Embryonic facial prominence (tissue), 1 donor: Measurements from ENCODE around the gene PPFIA1.

Experiments
- DNase-seq: peaks from one replicate; pipeline ENCODE4 v3.0.0-alpha.2; 2016; ENCODE audit errors: extremely low spot score

Gene PPFIA1

DNA sequence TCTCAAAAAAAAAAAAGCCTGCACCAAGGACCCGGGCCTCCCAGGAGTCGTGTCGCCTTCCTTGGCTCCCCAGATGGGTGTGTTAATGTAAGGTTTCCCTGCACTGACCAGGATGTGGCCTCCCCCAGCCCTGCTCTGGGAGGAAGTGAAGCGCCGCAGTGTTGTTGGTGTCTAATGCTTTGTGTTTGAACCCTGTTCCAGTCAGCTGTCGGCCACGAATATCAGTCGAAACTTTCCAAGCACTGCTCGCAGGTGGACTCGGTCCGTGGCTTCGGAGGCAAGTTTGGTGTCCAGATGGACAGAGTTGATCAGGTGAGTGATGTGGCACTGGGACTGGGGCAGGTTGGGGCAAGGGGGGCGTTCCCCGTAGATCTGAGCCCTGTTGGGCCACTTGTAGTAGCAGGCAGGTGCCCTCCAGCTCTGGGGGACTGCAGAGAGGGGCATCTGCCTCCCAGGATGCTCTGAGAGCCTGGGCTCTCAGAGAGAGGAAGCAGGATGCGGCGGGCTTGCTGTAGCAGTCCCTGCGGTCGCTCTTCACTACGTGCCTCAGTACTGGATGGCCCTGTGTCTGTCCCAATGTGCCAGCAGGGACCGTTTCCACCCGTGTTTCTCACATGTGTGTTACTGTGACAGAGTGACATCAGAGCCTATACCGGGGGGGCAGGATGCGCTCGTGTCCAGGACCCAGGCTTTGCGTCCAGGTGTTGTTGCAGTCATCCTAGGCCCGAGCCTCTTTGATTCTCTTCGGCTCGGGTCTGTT, 144.0 kb downstream of the PPFIA1 start:
- no peak for DNase-seq

DNA sequence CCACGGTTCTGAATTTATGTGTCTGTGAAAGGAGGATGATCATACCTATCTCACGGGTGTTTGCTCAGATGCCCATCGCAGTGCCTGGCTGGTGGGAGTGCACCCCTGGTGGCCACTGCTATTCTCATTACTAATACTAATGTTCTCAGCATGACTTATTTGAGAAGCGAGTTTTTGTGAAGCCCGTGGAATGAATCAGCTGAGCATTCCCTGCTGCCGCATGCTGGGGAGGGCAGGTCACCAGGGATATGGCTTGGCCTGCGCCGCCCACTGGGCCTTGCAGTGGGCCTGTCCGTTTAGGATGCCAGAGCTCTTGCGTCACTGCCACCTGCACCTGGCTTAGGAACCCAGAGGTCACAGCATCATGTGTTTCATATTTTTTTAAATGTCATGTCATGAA, 144.7 kb downstream of the PPFIA1 start:
- no peak for DNase-seq

DNA sequence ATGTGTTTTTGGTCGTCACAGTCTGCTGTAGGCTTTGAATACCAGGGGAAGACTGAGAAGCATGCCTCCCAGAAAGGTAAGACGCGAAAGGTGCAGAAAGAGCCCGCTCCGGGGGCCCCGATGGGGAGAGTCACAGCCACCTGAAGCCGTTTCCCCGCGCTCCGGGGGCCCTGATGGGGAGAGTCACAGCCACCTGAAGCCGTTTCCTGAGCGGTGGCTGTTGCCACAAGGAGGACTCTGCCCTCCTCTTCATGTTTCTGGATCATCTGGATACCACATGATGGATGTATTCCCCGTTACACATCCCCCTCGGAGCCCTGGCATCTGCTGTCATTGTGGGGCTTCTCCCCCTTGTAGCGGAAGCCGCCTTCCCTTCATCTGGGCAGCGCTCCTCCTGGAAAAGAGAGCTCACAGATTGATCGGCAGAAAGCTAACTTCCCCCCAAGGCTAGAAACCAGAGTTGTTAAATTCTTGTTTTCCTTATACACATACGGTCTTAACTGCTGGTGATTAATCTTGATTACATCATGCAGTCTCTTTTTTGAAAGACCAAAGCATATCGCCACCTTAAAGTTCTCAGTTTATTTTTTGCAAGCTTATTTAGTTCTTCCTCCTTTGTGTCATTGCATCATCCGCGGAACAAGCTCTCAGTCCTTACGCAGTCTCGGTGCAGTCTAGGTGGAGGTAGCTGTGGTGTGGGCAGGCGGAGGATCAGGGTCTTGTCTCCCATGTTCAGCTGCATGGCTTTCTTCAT, 145.3 kb downstream of the PPFIA1 start:
- no peak for DNase-seq

DNA sequence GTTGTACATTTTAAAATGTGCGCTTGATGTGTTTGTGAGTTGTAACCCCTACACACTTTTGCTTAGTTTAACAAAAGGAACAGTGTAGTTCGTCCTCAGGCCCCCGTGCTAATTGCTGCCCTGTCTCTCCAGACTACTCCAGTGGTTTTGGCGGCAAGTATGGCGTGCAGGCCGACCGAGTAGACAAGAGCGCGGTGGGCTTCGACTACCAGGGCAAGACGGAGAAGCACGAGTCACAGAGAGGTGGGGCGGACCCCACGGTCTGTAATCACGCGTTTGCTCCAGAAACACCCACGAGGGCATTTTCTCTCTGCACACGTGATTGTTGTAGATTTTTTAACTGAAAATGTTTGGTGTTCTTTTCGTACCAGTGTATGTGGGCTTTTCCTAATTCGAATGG, 146.4 kb downstream of the PPFIA1 start:
- DNase-seq = no peak

DNA sequence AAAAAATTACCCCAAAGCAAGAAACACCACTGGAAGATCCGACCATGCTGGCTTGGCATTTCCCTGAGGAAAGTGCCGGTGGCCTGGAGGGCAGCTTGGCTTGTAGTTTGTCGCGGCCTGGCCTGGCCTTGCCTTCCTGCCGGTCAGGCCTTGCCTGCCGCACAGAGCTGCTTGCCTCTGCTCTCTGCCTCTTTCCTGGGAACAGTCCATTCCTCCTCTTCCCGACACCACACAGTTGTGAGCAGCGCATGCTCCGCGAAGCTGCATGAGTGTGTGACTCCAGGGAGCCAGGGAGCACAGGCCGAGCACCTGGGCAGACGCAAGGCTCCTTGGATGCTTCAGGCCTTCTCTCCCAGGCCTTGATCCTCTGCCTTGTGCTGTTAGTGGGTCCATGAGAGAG, 147.6 kb downstream of the PPFIA1 start:
- no peak for DNase-seq

DNA sequence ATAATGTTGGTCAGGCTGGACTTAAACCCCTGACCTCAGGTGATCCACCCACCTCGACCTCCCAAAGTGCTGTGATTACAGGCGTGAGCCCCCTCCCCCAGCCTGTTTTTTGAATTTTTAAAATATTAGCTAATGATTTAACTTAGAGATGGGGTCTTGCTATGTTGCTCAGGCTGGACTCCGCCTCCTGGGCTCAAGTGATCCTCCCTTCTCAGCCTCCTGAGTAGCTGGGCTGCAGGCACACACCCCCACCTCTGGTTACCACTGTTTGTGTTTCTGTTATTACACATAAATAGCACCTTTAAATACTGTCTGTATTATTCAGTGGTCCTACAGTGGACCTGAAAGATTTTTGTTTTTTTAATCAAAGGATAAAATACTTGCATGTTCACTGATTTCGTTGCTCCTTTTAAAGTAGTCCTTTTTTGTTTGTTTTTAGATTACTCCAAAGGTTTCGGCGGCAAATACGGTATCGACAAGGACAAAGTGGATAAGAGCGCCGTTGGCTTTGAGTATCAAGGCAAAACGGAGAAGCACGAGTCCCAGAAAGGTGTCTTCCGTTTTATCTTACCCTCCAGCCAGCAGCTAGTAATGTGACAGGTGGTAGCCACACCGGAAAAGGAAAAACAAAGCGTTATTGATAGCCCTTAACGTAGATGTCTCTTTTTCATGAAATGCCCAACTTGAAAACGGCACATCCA, 149.0 kb downstream of the PPFIA1 start:
- DNase-seq = no peak

DNA sequence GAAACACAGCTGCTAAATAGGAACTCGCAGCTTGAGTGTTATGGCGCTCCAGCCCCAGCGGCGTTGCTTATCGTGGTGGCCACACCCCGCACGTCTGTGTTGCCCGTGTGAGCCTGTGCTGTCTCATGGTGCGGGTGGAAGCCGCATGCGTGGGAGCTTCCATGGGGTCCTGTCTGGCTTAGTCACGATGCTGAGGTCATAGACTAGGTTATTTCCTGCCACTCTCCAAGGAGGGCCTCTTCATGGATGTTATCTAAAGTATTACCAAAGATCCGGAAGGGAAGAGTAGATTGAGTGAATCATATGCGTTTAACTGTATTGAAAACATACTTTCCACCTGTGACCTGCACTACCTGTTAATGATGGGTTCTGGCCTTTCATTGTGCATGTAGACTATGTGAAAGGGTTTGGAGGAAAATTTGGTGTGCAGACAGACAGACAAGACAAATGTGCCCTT, 149.5 kb downstream of the PPFIA1 start:
- no peak for DNase-seq

DNA sequence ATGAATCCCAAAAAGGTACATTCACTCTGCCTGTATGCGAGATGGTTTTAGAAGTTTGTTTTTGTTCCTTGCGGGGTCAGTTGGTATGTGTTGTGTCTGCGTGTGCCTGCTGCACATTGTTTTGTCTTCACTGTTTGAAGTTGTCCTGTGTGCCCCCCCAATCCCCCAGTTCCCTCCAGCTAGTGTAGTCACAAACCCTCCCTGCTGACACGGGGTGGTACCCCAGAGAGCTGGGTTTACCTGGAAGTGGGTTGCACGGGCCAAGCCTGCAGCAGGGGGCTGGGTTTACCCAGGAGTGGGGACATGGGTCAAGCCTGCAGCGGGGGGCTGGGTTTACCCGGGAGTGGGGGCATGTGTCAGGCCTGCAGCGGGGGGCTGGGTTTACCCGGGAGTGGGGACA, 150.0 kb downstream of the PPFIA1 start:
- DNase-seq = no peak

DNA sequence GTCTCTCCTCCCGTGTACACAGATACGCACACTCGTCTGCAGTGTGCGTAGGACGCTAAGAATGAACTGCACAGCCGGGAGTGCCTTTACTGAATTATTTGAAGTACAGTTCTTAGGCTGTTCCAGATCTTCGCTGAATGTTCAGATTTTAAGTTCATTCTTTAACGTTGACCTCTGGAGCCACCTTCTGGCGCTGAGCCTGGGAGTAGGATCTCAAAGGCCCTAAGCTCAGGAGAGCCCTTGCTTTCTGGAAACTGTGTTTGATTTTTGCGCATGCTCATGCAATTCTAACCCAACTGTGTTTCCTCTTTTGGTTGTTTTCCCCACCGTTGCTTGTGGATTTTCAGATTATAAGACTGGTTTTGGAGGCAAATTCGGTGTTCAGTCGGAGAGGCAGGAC, 150.6 kb downstream of the PPFIA1 start:
- no peak for DNase-seq

DNA sequence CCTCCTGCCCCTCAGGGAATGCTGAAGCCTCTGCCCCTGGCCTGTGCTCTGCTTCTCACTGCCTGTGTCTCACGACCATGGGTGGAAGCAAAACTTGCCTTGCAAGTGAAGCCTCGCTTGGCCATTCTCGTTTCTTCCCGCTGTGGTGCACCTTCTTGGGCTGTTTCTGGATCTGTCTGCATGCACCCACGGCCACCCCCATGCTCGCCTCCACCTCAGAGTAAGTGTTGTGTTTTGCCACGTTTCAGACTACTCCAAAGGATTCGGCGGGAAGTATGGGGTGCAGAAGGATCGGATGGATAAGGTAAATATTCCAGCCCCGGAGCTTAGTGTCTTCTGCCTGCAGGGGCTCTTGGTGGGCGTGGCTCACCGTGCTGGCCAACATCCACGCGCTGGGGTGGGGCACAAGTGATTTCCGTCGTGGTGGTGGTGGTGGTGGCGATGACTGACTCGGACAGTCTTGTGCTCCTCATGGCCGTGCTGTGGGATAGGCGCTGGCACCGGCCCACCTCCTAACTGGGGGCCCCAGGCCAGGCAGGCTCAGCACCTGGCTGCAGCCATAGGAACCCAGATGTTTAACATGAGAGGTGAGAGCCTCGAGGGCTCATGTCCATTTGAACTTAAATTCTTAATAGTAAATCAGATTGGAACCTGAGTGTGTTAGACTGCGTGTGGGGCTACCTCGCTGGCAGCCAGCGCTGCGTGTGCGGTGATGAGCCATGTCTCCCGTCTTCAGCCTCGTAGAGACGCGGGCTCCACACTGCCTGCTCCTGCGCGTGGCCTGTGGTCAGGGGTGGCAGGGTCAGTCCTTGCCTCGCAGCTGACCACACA, 152.4 kb downstream of the PPFIA1 start:
- DNase-seq = no peak

DNA sequence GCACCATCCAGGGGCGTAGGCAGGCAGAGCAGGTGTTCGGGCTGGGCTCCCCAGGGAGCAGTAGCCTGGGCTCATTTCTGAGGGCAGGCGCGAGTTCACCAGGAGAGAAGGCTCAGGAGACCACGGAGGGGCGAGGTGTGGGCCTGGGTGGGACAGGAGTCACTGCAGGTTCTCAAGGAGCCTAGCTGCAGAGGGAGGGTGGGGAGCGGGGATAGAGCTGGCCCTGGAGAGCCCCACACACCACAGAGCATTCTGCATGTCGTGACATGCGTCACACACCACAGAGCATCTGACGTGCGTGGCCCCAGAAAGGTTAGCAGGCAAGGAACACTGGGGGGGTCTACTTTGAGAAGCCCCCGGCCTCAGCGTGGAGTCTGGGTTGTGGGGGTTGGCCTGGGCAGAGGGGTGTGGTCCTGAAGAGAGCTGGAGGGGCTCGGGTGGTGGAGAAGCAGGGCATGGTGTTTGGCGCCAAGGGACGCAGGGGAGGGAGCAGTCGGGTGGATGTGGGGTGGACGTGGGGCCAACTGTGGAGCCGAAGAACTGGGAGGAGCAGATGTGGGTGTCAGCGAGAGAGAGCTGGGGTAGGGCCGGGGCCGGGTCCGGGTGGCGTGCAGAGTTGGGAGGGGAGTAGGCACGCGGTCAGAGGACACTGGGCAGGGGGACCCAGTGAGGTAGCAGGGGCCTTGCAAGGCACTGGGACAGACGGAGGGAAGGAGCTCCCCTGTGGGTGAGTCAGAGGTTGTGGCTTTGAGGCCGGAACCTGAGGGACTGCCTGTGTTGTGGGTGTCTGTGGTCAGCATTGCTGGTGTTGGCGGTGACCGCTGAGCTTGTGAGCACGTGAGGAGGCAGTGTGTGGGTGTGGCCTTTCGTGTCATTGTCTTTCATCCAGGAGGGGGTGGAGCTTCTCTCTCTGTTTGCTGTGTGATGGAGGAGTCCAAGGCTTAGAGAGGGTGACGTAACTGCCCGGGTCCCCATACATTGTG, 153.3 kb downstream of the PPFIA1 start:
- DNase-seq = no peak

DNA sequence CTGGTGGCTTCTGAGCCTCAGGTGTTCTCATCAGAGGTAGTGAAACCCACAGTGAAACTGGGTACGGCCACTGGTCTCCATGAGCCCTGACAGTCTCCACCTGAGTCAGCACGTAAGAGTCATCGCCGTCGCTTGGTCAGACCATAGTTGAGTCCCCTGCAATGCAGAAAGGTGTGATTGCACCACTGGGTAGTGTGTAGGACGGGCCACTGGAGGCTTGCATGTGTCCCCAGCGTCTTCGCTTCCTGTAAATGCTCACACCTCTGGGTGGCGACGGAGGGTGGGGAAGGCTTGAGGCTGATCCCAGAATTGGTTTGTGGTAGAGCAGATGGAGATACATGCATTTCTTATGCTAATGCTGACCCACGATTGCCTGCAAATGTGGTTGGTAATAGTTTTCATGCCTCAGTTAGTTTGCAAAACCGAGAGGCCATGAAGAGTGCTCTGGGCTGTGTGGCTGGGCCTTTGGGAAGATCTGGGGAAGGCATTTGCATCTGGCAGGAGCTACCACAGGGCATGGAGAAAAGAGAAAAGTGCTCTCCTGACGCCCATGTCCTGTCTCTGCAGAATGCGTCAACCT, 154.4 kb downstream of the PPFIA1 start:
- DNase-seq = no peak

DNA sequence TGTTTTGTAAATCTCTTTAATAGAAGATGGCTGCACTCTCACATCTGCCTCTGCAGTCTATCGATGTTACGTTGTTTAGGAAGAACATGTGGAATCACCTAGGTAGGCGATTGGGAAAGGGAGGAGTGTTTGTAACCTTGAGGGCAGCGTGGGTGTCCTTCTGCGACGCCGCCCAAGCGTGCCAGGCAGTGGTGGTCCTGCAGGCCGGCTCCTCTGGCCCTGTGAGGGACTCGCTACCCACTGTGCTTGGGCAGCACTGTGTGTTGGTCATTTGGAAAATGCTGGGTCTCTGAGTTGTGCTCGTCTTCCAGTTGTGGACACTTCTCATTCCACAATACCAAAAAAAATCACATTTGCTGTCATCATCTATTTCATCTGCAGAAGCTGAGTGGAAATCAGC, 156.9 kb downstream of the PPFIA1 start:
- DNase-seq = no peak

DNA sequence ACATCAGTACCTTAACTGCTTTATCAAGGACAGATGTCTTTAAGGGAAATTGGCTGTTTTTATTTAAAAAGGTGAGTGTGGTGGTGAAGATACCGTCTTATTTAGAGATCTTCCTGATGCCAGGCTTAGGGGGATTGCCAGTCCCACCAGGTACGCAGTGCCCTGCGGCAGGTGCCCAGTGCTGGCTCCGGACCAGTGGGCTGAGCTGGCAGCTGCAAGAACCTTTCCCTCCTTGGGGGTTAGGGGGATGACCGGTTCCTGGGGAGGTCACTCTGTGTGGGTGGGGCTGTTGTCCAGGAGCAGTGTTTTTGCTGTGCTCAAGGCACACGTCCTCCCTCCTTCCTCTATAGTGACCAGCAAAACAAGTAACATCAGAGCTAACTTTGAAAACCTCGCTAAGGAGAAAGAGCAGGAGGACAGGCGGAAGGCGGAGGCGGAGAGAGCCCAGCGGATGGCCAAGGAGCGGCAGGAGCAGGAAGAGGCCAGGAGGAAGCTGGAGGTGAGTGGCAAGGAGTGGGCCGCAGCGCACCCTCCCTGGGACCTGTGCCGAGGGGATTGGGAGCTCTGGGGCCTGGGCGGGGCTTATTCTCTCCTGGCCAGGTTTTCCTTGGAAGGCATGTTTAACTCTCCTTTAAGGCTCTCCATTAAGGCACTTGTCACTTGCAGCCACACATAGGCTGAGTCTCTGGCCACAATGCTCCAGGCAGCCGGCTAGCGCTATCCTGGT, 158.4 kb downstream of the PPFIA1 start:
- DNase-seq = no peak

DNA sequence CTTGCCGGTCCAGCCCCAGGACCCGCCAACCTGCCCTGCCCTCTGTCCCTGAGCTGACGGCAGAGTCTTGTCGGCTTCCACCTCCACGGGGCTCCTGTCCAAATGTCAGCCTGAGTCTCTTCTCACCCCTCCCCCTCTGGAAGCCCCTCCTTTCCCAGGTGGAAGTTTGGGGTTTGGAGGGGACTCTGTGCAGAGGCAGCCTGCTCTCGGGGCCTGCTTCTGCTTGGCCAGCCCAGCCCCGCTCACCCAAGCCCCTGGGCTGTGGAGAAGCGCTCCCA, 158.9 kb downstream of the PPFIA1 start:
- DNase-seq = no peak

DNA sequence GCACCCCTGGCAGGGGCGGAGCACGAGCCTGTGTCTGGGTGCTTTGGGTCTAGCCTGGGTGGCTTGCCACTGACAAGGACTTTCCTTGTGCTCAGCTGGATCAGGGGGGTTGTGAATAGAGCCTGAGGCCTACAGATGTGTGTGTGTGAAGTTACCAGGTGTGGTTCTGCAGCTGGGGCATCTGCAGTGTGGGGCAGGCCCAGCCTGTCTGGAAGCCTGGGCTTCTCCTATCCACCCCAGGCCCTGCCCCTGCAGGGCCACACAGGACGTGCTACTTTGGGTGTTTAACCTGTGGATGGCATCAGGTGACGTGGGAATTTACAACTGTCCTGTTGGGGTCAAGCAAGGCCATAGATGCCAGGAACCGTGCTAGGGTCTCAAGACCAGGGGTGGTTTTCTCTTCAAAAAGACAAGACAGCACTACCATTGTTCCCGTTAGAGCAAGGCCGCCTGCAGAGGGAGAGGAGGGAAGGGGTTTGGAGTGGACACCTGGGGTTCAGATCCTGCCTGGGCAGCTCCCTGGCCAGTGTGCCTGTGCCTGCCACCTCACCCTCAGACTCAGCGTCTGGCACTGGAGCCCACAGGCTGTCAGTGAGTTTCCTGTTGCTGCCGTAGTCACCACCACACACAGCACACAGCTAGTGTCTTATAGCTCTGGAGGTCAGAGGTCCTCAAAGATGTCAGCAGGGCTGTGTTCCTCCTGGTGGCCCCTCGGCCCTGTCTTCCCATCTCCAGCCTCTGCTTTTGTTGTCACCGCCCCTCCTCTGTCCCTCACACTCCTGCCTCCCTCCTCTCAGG, 159.4 kb downstream of the PPFIA1 start:
- DNase-seq = no peak

DNA sequence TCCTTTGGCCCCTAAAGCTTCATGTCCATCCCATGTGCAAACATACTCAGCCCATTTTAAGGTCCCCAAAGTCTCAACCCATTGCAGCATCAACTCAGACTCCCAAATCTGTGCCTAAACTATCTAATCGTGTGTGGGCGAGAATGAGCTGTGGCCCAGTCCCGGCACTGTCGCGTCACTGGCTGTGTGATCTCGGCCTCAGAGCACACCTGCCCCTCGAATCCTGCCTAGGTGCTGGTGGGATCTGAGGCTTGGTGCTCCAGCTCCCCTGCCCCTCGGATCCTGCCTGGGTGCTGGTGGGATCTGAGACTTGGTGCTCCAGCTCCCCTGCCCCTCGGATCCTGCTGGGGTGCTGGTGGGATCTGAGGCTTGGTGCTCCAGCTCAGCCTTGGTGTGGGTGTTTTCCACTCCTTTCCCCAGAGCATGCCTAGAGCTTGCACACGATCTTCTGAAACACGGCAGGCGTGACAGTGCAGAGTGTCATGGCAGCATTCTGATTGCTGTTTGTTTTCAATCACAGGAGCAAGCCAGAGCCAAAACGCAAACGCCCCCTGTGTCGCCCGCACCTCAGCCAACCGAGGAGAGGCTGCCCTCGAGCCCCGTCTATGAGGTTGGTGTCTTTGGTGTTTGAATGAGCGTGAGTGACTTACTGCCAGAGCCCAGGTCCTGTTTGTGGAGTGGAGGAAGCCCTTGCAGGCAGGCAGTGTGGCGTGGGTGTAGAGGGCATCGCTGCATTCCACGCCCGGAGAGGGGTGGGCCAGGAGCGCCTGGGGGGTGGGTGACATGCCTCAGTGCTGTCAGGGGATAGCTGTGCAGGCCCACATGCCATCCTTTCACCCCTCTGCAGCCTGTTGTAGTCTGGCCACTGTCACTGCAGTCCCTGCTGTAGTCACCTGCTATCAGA, 160.4 kb downstream of the PPFIA1 start:
- DNase-seq = no peak

DNA sequence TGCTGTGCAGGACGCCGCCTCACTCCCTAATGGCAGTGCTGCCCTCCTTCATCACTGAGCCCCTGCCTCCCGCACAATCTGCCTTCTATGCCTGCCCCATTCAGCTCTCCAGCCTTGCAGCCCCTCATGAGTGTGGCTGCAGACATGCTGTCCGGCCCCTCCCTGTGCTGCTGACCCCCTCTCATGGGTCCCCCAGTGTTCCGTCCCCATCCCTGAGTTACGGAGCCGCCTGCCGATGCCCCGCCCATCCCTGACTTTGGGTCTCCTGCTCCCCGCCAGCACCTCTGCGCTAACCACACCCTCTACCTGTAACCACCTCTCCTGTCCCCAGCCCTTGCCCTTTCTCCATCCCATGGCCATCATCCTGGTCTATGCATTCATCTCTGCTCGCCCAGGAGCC, 161.1 kb downstream of the PPFIA1 start:
- no peak for DNase-seq
